Daoy (cell line): ENCODE measurements around the gene KDM1B. TPM values are rescaled to one million over a fixed set of nuclear protein-coding genes. Genes with fewer than 3 reads are reported as not detected.

Source experiments
- DNase-seq: peaks from one replicate; pipeline ENCODE4 v3.0.0-alpha.2; 2015; ENCODE audit warnings: low read depth
- total RNA-seq: library from RNA; depleted of rRNA; stranded (reverse); fragments of >200 nt; shearing (Covaris generic); gene quantifications from 2 replicates; pipeline ENCODE4 v1.2.3, GENCODE V29; 2014; rRNA removed

KDM1B gene, protein sequence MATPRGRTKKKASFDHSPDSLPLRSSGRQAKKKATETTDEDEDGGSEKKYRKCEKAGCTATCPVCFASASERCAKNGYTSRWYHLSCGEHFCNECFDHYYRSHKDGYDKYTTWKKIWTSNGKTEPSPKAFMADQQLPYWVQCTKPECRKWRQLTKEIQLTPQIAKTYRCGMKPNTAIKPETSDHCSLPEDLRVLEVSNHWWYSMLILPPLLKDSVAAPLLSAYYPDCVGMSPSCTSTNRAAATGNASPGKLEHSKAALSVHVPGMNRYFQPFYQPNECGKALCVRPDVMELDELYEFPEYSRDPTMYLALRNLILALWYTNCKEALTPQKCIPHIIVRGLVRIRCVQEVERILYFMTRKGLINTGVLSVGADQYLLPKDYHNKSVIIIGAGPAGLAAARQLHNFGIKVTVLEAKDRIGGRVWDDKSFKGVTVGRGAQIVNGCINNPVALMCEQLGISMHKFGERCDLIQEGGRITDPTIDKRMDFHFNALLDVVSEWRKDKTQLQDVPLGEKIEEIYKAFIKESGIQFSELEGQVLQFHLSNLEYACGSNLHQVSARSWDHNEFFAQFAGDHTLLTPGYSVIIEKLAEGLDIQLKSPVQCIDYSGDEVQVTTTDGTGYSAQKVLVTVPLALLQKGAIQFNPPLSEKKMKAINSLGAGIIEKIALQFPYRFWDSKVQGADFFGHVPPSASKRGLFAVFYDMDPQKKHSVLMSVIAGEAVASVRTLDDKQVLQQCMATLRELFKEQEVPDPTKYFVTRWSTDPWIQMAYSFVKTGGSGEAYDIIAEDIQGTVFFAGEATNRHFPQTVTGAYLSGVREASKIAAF
- total RNA-seq, result 14.3 and 17.4 TPM in 2 replicates

DNA sequence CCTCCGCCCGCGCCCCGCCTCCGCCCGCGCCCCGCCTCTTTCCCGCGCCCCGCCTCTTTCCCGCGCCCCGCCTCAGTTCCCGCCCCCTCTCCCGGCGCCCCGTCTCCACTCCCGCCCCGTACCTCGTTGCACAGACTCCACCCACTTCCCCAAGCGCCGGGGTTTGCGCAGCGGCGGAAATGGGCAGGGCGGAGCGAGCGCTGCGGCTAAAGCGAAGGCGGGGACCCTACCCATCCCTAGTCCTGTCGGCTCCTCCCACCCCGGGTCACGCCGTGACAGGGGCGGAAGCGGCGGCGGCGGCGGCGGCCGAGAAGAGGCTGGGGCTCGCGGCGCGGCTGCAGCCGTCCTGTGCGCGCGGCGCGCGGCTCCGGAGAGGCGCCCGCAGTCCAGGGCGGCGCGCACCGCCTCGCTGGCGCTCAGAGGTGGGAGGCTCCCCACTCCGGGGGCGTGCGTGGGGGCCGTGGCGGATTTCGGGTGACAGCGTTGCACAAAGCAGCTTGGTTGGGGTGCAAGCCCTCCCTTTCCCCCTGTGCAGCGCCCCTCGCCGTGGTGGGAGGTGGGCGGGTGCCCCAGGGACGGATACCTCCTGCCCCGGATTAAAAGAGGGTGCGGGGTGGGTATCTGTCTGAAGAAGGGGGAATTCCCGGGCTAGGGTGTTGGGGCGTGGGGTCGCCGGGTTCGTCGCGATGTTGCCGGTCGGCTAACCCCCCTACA is at the start of gene KDM1B:
Gene KDM1B, plus strand, starts transcription at position 273 of the 714 bp plus-strand sequence. CDS start 4,474 bp downstream, outside the sequence.
- peak; percentile 99 for DNase-seq

DNA sequence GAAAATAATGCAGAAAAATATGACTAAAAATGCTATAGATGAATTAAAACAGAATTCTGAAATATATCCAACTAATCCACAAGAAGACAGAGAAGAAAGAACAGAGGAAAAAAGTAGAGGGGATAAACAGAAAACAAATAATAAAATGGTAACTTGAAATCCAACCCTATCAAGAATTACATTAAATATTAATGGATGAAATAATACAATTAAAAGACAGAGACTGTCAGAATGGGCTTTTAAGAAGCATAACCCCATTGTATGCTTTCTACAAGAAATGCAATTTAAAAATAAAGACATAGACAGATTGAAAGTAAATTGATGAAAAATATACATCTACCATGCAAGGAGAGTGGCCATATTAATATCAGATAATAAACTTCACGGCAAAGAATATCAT is 48.2 kb upstream of the KDM1B start:
- no peak for DNase-seq

DNA sequence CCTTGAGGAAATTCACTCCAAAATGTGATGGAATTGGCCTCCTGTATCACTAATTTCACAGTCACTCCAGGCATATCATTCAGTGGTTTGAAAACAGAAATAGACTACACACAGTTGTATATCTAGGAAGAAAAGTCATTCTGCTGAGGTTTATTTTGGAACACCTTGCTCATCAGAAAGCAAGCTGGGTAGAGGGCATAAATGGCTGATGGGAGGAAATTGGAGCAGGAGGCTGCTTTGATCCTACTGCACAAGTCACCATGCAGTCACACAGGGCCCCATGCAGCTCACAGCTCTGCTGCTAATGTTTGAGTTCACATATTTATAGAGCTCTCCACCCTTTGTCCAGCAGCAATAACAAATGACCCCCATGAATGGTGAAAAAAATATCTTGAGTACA is 45.1 kb upstream of the KDM1B start:
- no peak for DNase-seq

DNA sequence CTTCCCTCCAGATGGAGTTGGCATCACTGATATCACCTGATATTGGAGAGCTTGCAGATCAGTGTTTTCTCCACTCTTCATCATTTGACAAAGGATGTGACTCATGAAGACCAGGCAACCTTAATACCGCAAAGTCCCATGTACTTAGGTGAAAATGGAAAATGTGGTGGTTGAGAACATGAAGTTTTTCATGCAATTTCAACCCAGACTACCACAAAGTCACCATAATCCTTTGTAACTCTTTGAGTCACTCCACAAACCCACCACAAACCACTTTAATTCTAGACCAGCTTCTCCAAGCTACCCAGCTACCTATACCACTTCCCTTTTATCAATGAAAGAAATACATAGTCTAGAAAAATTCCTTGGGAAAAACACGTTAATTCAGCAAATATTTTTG is 39.9 kb upstream of the KDM1B start:
- peak; percentile 15 for DNase-seq

DNA sequence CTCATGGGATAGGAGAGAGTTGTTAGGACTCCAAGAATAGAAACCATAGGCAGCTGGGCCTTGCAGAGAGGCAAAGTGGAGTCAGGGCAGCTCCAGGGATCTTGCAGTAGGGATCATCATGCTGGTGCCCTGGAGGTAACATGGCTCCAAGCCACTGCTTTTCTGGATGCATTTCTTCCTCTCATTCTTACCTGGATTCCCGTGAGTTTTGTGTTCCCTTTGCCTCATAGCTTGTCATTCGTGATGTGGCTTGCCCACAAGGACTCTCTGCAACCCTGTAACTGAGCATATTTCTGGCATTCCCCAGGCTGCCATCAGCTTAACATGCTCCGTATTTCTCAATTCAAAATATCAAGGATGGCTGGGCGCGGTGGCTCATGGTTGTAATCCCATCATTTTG is 38.1 kb upstream of the KDM1B start:
- DNase-seq, result no peak

DNA sequence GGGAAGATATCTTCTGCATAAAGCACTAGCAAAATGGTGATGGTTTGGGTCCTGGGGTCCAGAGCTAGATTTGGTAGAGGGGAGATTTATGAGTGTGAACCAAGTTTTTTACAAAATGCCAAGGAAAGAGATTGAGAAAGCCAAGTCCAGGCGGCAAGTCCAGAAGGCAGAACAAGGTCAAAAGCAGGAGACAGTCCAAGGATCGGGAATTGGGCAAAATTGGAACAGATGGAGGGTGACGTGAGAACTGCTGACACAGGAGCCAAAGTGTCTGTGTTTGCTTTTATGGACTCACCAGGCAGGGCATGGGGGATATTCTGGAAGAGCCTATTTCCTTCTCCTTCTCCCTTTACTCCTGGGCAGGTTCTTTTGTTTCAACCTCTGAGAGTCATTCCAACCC is 36.9 kb upstream of the KDM1B start:
- DNase-seq, result no peak

DNA sequence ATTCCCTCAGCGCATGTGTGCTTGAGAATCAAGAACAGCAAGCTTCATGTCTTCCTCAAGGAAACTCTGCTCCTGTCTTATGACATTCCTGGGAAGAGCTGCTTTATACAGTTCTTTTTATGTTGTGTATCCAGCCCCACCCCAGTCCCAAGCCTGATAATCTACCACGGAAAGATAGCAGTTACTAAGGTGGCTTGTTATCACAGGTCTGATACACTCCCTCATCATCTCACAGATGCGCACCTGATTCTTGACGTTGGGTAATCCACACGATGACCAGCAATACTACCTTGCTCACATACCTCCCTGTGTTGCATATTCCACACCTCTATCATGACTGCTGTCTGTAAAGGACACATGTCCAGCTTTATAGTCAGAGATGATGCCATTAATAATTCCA is 36.0 kb upstream of the KDM1B start:
- DNase-seq, result no peak

DNA sequence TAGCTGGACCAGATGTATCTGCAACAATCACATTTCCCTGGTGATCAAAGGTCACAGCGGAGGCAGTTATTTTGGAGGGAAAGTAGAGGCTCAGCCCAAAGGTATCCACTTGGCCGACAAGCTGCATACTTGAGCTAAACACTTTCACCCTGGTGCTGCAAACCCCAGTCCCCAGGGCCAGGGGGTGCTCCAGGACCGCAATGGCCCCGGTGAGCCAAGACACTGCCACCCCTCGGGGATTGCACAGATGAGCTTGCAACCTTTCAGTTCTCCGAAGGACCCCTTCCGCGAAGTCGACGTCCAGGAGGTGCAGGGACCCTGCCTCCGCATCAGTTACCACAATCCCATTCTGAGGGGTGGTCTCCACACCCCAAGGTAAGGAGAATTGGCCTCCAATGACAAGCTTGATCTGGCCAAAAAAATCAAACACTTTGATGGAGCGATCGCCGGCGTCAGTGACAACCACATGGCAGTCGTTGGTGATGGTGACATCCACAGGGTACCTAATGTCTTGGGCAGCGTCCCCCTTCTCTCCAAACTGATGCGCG is 33.6 kb upstream of the KDM1B start:
- no peak for DNase-seq

DNA sequence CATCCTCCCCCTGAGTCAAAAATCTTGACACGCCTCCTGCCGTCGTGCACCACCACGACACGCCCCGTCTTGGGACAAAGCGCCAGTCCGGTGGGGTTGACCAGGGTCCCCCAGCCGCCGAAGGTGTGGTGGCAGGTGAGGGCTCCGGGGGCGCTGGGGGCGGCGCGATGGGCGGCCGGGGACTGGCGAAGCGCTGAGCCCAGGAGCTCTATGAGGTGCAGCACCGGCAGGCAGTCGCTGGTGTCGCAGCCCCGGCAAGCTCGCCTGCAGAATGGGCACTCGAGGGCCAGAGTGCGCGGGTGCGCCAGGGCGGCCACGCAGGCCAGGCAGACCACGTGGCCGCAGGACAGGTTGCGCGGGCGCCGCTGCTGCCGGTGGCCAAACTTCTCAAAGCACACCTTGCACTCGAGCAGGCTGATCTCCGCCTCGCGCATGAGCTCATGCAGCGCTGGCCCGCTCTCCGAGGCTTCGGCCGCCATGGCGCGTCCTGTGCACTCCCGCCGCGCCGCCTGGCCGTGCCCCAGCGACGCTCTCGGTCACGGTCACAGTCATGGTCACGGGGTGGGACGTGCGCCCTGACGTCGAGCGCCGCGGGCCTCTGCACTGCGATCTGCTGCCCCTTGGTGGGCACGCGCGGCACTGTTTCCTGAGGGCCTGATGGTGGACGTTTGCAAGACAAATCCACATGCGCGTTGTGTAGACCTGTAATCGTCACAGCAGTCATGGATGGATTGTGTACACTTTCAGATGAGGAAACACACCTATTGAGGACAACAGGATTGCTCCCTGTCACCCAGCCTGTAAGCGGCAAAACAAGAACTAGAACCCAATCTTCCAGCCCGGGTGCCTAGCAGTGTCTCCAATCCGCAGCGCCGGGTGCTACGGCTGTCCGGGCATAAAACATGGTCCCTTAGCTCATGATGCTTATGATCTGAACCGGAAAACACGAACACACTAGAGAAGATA is 32.8 kb upstream of the KDM1B start, which contains the start of gene NHLRC1:
Gene NHLRC1, minus strand, starts transcription at position 550 of the 966 bp plus-strand sequence. Its CDS starts 71 bp downstream, at position 479.
- DNase-seq, result peak; percentile 94

DNA sequence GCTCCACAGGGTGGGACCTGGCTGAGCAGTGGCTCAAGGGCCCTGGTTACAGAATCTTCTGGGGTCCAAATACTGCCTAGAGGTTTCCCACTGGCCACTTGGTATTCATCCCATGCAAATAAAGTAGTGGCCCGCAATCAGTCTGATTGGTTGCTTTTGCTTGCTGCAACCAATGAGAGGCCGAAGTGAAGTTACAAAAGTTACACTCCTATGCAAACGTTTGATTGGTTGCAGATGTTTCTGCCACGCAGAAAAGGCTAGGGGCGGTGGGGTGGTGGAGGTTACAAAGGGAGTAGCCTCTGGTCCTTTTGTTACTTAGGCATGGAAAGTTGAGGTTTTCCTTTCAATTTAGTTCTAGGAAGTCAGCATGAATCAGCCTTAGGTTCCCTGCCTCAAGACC is 29.1 kb upstream of the KDM1B start:
- no peak for DNase-seq

DNA sequence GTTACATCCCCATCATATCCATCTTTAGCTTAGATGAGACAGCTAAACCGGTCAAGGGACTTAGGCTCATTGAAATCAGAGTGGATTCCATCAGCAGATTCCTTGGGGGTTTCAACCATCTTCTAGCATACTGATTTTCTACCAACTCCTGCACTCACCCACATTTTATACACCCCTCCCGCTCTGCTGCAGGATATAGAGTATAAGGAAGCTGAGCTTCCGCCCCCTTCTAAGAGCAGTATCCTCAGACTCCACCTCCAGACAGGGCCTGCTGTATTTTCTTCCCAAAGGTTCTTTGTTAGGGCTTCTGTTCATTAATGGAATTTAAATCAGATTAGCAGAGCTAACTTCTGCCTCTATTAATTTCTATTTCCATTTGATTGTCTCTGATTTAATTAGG is 22.9 kb upstream of the KDM1B start:
- DNase-seq, result no peak

DNA sequence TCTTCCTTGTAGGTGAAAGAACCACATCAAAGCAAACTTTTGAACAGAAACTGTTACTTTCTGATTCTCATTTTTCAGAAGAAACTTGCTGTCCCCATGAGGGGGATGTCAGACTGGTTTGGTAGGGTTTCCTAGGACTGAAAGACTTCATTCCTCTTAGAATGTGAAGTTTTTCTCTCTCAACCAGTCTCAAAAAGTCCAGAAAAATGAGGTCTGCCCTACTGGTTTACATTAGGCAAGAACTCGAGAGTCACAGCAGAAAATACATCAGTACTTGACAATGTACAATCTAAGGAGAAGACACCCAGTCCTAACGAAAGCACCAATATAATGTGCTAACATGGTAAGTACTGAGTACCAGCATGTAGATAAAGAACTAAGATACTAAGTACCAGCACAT is 20.1 kb upstream of the KDM1B start:
- DNase-seq, result no peak

DNA sequence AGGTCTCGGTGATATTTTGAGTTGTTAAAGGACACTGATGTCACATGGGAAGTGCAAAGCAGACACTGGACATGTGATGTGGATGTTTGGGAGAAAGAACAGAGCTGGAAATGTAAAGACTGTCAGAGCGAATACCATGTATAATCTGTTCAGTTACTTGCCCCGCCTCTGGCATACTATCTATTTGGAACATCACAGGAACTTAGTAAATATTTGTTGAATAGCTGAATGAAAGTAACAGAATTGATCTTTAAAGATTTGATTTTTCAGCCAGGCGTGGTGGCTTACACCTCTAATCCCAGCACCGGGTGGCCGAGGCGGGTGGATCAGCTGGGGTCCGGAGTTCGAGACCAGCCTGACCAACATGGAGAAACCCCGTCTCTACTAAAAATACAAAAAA is 19.0 kb upstream of the KDM1B start:
- DNase-seq, result no peak

DNA sequence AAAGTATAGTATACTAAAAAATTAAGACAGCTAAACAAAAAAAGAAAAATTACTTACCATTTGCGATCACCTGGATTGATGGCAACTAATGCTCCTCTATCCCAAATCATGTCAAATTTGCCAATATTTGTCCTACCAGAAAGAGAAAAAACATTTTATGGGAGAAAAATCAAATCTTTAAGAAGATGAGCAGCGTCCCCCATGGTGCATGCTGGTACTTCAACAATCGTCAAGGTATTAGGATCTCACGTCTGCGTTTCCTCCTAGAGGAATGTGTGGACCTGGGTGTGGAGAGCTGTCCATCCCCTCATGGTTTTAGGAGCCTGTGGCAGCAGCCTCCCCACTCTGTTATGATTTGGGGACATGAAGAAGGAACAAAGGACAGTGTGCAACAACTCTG is 16.3 kb upstream of the KDM1B start:
- no peak for DNase-seq

DNA sequence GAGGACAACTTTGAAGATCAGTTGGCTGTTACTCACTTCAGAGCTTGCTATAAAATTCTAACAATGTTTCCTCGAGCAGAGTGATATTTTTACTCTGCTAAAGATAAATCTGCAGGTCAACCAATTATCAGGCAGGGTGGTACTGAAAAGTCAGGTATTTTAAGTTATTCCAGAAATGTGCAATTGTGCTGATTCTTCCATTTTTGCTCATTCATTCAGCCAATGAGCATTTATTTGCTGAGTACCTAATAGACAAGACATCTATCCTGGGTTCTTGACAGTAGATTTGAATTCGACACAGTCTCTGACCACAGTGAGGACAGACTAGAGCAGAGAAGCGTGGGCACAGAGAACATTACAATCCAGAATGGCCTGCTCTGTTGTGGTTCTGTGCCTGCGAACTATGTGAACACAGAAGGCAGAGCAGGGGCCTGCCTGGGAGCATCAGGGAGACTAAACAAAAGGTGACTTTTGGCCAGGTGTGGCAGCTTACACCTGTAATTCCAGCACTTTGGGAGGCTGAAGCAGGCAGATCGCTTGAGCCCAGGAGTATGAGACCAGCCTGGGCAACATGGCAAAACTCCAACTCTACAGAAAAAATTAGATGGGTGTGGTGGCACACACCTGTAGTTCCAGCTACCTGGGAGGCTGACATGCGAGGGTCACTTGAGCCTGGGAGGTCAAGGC is 15.1 kb upstream of the KDM1B start:
- no peak for DNase-seq

DNA sequence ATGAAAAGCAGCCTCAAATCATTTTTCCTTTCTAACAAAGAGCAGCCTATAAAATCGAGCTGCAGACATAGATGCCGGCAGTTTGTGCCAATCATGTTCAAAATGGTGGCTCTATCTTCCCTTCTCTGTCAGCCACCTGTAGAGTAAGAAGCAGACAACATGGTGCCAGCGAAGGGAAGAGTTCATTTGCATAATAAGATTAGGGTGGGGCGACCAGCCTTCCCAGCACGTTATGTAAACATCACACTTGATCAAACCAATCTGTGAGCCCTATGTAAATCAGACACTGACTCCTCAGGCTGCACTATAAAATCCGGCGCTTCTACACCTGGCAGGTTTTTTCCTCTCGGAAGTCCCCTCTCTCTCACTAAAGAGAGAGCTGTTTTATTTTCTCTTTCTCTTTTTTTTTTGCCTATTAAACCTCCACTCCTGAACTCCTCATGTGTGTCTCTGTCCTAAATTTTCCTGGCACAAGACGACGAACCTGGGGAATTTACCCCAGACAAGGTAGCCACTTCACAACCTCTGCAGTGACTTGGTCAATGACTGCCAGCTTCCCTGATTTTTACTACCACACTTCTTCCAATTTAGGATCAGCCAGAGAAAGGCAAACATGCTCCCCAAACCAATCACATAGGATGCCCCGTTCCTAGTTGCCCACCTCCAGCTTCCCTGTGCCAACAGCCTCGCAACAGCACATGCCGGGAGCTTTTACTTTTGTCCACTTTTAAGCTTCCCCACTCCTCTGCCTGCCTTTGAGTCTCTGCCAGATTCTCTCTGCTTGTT is 13.2 kb upstream of the KDM1B start:
- DNase-seq, result no peak

DNA sequence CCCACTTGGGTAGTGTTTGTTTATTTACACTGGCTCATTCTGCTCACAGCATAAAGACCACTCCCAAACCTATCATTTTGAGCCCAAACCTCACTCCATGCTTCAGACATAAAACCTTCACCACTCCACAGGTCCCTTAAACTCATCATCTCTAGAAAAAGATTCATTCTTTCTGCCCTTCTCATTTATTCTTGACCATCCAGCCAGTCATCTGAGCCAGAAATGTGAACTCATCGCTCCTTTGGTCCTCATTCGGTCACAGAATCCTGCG is 12.7 kb upstream of the KDM1B start:
- no peak for DNase-seq

DNA sequence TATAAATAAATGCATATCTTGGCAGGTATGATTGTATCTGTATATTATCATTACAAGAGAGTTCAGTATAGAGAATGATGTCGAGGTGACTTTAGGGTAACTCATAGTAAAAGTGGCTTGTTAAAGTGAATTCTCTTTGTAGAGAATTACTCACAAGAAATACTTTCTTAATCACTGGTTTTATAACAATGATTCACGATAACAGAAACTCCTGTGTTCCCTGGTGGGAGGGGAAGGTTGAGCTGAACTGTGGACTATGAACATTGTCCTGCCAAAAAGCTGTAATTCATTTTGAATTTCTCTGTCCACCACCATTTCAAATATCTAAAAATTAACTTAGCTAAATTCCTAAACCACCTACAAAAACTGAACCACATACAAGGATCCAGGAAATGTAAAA is 8.1 kb upstream of the KDM1B start:
- DNase-seq, result peak; percentile 49

DNA sequence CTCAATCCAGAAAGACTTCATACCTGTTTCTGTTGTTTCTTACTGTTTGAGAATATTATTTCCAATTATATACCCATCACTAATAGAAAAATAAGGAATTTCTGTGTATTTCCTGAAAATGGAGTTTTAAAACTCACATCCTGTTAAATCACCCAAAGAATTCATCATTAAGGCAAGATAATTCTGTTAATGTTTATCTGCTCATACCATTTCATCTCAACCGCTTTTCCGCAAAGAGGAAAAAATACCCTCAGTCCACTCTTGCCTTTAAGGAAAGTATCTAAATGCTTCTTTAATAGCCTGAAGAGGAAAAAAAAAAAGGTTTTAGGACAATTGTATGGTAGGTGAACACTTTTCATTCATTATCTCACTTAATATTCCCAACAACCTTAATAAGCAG is 7.6 kb upstream of the KDM1B start:
- no peak for DNase-seq
